AG09309 (cell line): Measurements from ENCODE around the gene PTRH1.

Source experiments
- DNase-seq: peaks from one replicate; pipeline ENCODE4 v3.0.0-alpha.2; 2010; ENCODE audit warnings: low read depth
- H3K4me3 ChIP-seq: 2 replicates; pipeline ENCODE4 v1.5.1; 2011; ENCODE audit warnings: mild to moderate bottlenecking, low read depth, low read length, moderate library complexity; ENCODE audit not compliant: control insufficient read depth
- CTCF ChIP-seq: IDR thresholded peaks from 2 replicates; pipeline ENCODE4 v1.5.1; 2011; ENCODE audit warnings: mild to moderate bottlenecking, low read depth, low read length, inconsistent platforms; ENCODE audit not compliant: insufficient read depth, control insufficient read depth; ENCODE audit errors: missing control alignments

The PTRH1 gene

GRCh38 chr9:127698386-127698785 lies 17.1 kb downstream of the PTRH1 start:
- no peak overlapping the region for H3K4me3 ChIP-seq
- DNase-seq, result no peak
- no peak for TF ChIP-seq CTCF

GRCh38 chr9:127697575-127697974 lies 17.9 kb downstream of the PTRH1 start:
- TF ChIP-seq CTCF, result no peak
- no peak overlapping the region for H3K4me3 ChIP-seq

GRCh38 chr9:127694890-127695720 lies 20.4 kb downstream of the PTRH1 start:
- no peak for TF ChIP-seq CTCF
- H3K4me3 ChIP-seq, result no peak overlapping the region
- peak; percentile 40 for DNase-seq

More at GRCh38 chr9:127697575-127697974, 17.9 kb downstream of the PTRH1 start:
- DNase-seq, result no peak

- no peak for TF ChIP-seq CTCF
- no peak overlapping the region for H3K4me3 ChIP-seq
- no peak for DNase-seq
These were observed 21.8 kb downstream of the PTRH1 start for GRCh38 chr9:127693697-127694096.

GRCh38 chr9:127693143-127693542 lies 22.3 kb downstream of the PTRH1 start:
- no peak overlapping the region for H3K4me3 ChIP-seq
- no peak for TF ChIP-seq CTCF
- DNase-seq, result no peak

GRCh38 chr9:127692071-127692470 lies 23.4 kb downstream of the PTRH1 start:
- DNase-seq, result no peak
- H3K4me3 ChIP-seq, result no peak overlapping the region
- no peak for TF ChIP-seq CTCF

- no peak for TF ChIP-seq CTCF
- no peak for DNase-seq
- no peak overlapping the region for H3K4me3 ChIP-seq
These were observed 24.7 kb downstream of the PTRH1 start for GRCh38 chr9:127690735-127691134.
